A549 treated with dexamethasone at 1 μM for 4 hours (cell line): Measurements from ENCODE around the gene ATP7B. TPM values are rescaled to one million over a fixed set of nuclear protein-coding genes. Genes with fewer than 3 reads are reported as not detected.

ENCODE experiments used
- total RNA-seq: library from RNA; stranded (reverse); fragments of 200-300 nt; extraction: Qiagen RNA extraction; gene quantifications from 5 replicates; pipeline ENCODE4 v1.2.3, GENCODE V29; 2022

ATP7B gene
- 1.6 to 3.5 TPM (median 2.9 TPM) in 5 replicates for total RNA-seq

GRCh38 chr13:52010890-52011631 lies at the start of gene ATP7B:
Gene ATP7B (minus strand): TSS chr13:52011450. CDS start chr13:52011337, 113 bp downstream.

GRCh38 chr13:52024481-52024880 lies 13.2 kb upstream of the ATP7B start, which contains the start of gene UTP14C:
Gene UTP14C (plus strand): TSS chr13:52024691. CDS start chr13:52028805, 4,114 bp downstream.

GRCh38 chr13:52011632-52012511 lies 622 bp upstream of the ATP7B start, which contains the start of gene ALG11:
Gene ALG11 (plus strand): TSS chr13:52012398. CDS start chr13:52012419, 21 bp downstream.

Other genes with a start within 250 kb of the ATP7B start
- 3.9 to 5.4 TPM (median 4.3 TPM) in 5 replicates for gene DHRS12, start 207.3 kb downstream of the ATP7B start, total RNA-seq
- gene TMEM272, start 166.3 kb downstream of the ATP7B start, total RNA-seq = not detected in 5 replicates
- gene CCDC70, start 149.5 kb downstream of the ATP7B start, total RNA-seq = not detected in 5 replicates
- gene ALG11, start 948 bp upstream of the ATP7B start, total RNA-seq = 6.7 to 10.1 TPM (median 8.3 TPM) in 5 replicates
- 6.2 to 7.9 TPM (median 7.3 TPM) in 5 replicates for gene UTP14C, start 13.2 kb upstream of the ATP7B start, total RNA-seq
- gene NEK5, start 117.6 kb upstream of the ATP7B start, total RNA-seq = 0.05 to 0.21 TPM (median 0.07 TPM) in 5 replicates
- 6.4 to 9.0 TPM (median 8.8 TPM) in 5 replicates for gene NEK3, start 148.1 kb upstream of the ATP7B start, total RNA-seq